ENCODE data around the gene CRCP.
A peak's percentile ranks its signal among the peaks of the same experiment; 100 is the strongest.
"Not testable (repeated sequence)": the region's sequence is repeated elsewhere in the genome, so short reads cannot be mapped to it uniquely, and the experiment has no call there.

The CRCP gene

DNA sequence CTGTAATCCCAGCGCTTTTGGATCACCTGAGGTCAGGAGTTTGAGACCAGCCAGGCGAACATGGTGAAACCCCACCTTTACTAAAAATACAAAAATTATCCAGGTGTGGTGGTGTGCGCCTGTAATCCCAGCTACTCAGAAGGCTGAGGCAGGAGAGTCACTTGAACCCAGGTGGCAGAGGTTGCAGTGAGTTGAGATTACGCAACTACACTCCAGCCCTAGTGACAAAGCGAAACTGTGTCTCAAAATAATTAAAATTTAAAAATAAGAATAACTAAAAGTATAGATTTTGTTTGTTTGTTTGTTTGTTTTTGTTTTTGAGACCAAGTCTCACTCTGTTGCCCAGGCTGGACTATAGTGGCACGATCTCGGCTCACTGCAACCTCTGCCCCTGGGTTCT, 41.4 kb downstream of the CRCP start:
- DNase-seq, result not testable (repeated sequence)

DNA sequence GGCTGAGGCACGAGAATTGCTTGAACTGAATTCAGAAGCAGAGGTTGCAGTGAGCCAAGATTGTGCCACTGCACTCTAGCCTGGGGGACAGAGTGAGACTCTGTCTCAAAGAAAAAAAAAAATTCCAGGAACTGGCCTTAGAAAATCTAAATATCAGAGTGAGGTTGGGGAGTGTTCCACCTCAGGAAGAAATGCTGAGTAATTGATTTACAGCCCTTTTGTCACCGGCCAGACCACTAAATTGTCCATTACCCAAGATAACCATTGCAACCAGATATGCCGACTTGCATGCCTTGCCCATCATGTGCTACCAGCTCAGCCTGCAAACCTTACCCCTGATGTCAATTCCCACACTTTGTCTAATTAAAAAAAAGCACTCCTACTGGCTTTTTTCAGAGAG, 42.4 kb downstream of the CRCP start:
- no peak for DNase-seq

- no peak for DNase-seq
These were observed 48.0 kb downstream of the CRCP start for GRCh38 chr7:66162622-66163021.

GRCh38 chr7:66163186-66163610, 48.6 kb downstream of the CRCP start:
- DNase-seq, result no peak

DNA sequence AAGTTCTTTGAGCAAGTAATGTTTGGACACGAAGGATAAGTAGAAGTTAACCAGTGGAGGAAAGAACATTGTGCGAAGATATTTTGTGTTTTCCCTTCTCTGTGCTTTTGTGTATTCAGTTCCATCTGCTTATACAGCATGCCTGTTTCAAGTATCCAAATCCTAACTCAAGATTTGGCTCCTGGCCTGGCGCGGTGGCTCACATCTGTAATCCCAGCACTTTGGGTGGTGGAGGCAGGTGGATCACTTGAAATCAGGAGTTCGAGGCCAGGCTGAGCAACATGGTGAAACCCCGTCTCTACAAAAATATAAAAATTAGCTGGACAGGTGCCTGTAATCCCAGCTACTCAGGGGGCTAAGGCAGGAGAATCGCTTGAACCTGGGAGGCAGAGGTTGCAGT, 49.7 kb downstream of the CRCP start:
- no peak for DNase-seq

GRCh38 chr7:66167773-66168387, 53.2 kb downstream of the CRCP start:
- DNase-seq, result peak; percentile 67

DNA sequence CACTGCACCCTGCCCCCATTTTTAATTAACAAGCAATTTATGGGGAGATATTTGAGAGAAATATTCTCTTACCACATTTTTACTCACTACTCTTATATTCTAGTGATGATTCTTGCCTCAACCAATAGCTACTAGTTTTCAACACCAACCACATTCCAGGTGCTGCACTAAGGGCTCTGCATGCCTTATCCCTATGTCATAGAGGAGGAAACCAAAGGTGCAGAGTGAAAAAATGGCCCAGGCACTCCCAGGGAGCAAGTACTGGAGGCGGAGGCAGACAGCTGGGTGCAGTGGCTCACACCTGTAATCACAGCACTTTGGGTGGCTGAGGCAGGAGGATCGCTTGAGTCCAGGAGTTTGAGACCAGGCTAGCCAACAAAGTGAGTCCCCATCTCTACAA, 55.0 kb downstream of the CRCP start:
- DNase-seq, result no peak

GRCh38 chr7:66170309-66171231, 55.9 kb downstream of the CRCP start:
- peak; percentile 30 for DNase-seq

DNA sequence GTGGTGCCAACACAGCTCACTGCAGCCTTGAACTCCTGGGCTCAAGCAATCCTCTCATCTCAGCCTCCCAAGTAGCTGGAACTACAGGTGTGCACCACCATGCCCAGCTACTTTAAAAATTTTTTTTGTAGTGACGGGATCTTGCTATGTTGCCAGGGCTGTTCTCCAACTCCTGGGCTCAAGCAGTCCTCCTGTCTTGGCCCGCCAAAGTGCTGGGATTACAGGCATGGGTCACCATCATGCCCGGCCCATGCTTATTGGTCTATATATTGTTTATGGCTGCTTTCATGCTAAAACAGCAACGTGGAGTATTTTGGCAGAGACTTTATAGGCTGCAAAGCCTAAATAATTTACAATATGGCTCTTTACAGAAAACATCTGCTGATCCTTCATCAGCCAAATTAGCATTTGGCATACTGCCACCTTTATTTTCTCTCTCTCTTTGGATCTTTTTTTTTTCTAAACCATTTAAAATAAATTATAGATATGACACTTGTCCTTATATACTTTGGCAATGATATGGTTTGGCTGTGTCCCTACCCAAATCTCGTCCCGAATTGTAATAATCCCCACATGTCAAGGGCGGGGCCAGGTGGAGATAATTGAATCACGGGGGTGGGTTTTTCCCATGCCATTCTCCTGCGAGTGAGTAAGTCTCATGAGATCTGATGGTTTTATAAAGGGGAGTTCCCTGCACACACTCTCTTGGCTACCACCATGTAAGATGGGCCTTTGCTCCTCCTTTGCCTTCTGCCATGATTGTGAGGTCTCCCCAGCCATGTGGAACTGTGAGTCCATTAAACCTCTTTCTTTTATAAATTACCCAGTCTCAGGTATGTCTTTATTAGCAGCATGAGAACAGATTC, 58.1 kb downstream of the CRCP start:
- DNase-seq, result not testable (repeated sequence)

- peak; percentile 46 for DNase-seq
These were observed 59.2 kb downstream of the CRCP start for GRCh38 chr7:66173856-66174255.

DNA sequence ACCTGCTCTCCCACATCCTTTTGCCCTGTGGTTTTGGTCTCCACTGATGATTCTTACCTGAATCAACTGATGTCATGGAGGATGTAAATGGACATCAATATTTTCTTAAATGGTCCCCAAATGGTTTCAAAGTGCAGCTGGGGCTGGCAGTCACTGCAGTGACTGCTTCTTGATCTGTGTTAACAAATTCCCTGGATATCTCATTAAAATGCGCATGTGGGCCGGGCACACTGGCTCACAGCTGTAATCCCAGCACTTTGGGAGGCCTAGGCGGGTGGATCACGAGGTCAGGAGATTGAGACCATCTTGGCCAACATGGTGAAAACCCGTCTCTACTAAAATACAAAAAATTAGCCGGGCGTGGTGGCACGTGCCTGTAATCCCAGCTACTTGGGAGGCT, 60.4 kb downstream of the CRCP start:
- DNase-seq, result not testable (repeated sequence)

DNA sequence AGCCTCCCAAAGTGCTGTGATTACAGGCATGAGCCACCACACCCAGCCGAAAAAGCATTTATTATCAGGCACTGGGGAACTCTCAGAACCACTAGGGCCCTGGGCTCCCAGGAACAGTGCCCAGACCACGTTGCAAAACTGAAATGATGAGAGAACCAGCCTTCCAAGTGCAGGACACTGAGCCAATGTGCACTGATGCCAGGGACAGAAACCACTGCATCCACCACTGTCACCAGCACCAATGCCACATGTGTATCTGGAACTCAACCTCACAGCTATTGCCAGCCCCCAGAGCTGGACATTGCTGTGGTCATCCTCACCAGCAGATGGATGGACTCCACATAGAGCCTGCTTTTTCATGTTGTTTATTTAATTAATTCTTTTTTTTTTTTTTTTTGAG, 62.3 kb downstream of the CRCP start:
- no peak for DNase-seq

DNA sequence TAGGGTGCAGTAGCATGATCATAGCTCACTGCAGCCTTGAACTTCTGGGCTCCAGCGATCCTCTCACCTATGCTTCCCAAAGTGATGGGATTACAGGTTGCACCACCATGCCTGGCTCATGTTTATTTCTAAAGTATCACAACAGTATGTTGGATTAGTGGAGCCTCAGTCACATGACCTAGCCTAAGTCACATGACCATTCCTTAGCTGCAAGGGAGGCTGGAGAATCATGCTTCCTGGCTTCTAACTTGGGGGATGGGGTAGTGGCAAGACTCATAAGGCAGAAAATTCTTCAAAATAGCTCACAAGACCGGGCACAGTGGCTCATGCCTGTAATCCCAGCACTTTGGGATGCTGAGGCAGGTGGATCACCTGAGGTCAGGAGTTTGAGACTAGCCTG, 63.6 kb downstream of the CRCP start:
- DNase-seq, result no peak

GRCh38 chr7:66181329-66181728, 66.7 kb downstream of the CRCP start:
- DNase-seq, result no peak

DNA sequence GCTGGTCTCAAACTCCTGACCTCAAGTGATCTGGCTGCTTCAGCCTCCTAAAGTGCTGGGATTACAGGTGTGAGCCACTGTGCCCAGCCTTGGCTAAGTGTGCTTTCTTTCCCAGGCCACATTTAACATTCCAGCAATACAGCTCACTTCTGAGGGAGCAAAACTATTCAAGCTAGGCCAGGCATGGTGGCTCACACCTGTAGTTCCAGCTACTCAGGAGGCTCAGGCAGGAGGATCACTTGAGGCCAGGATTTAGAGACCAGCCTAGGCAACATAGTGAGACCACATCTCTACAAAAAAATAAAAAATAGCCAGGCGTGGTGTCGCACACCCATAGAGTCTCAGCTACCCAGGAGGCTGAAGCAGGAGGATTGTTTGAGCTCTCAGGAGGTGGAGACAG, 67.2 kb downstream of the CRCP start:
- no peak for DNase-seq

DNA sequence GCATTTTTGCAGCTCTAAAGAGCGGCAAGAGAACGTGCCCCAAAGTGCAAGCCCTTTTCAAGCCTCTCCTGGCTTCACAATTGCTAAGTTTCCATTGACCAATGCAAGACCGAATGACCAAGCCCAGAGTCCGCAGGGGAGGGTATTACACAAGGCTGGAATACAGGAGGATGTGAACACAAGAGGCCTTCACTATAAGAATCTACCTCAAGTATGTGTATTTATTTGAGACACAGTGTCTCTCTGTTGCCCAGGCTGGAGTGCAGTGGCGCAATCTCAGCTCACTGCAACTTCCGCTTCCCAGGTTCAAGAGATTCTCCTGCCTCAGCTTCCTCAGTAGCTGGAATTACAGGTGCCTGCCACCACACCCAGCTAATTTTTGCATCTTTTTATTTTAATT, 68.3 kb downstream of the CRCP start:
- DNase-seq, result no peak

DNA sequence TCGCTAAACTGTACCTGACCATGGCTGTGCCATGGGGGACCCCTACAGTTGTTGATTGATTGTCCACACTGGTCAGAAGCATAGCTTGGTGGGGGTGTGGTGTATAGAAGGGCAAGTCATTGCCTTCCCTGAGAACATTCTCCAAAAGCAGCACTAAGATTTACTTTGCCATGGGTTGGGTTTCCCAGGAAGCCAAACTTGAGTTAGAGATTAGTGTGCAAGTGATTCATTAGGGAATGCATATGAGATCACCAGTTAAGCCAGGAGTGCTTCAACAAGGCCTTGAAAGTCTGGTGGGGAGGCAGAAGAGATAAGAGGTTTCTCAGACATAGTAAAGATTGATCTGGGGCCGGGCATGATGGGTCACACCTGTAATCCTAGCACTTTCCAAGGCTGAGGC, 69.1 kb downstream of the CRCP start:
- peak; percentile 74 for DNase-seq

DNA sequence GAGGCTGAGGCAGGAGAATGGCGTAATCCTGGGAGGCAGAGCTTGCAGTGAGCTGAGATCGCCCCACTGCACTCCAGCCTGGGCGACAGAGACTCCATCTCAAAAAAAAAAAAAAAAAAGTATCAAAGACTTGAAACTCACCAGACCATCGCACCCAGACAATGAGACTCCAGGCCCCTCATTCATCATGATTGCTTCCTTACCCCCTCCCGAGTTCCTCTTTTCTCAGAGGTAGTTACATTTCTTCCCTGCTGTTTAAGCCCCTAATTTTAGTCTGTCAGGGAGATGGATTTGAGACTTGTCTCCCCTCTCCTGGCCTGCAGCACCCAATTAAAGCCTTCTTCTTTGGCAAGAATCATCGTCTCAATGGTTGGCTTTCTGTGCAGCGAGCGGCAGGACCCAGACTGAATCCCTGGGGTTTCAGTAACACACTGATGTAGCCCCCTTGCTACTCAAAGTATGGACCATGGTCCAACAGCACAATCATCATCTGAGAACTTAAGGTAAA, 71.1 kb downstream of the CRCP start:
- DNase-seq, result no peak

- no peak for DNase-seq
These were observed 72.3 kb downstream of the CRCP start for GRCh38 chr7:66186991-66187390.

- DNase-seq, result peak; percentile 75
These were observed 73.3 kb downstream of the CRCP start for GRCh38 chr7:66187905-66188304.

- DNase-seq, result no peak
These were observed 74.0 kb downstream of the CRCP start for GRCh38 chr7:66188645-66189044.

- no peak for DNase-seq
These were observed 75.3 kb downstream of the CRCP start for GRCh38 chr7:66189695-66190503.
